Neural progenitor cell (in vitro differentiated cells): Measurements from ENCODE around the gene P2RY11. TPM values are rescaled to one million over a fixed set of nuclear protein-coding genes. Genes with fewer than 3 reads are reported as not detected.

ENCODE experiments used
- DNase-seq: peaks from one replicate; pipeline ENCODE4 v3.0.0-alpha.2; 2016; ENCODE audit warnings: low spot score
- H2AFZ ChIP-seq: fragments of 200-600 bp; sonication (generic); replicated peaks from 2 replicates; pipeline ENCODE4 v1.6.1; 2016; ENCODE audit warnings: antibody characterized with exemption
- H3F3A ChIP-seq: fragments of 200-600 bp; sonication (generic); 2 replicates; pipeline ENCODE4 v1.6.1; 2016; ENCODE audit warnings: antibody characterized with exemption, low read depth
- H3K27ac ChIP-seq: fragments of 200-600 bp; sonication (generic); 2 replicates; pipeline ENCODE4 v1.5.1; 2016; ENCODE audit warnings: mild to moderate bottlenecking
- H3K27me3 ChIP-seq: fragments of 200-600 bp; sonication (generic); 2 replicates; pipeline ENCODE4 v1.6.1; 2016; ENCODE audit warnings: mild to moderate bottlenecking, moderate library complexity
- H3K36me3 ChIP-seq: fragments of 200-600 bp; sonication (generic); 2 replicates; pipeline ENCODE4 v1.5.1; 2016
- H3K4me1 ChIP-seq: fragments of 200-600 bp; sonication (generic); 2 replicates; pipeline ENCODE4 v1.6.1; 2016; ENCODE audit warnings: mixed run types
- H3K4me2 ChIP-seq: fragments of 200-600 bp; sonication (generic); 2 replicates; pipeline ENCODE4 v1.6.1; 2016
- H3K4me3 ChIP-seq: fragments of 200-600 bp; sonication (generic); 2 replicates; pipeline ENCODE4 v1.5.1; 2016
- H3K79me2 ChIP-seq: fragments of 200-600 bp; sonication (generic); 2 replicates; pipeline ENCODE4 v1.6.1; 2016; ENCODE audit warnings: low read depth
- H3K9ac ChIP-seq: fragments of 200-600 bp; sonication (generic); 2 replicates; pipeline ENCODE4 v1.6.1; 2016
- H3K9me3 ChIP-seq: fragments of 200-600 bp; sonication (generic); 2 replicates; pipeline ENCODE4 v1.5.1; 2016; ENCODE audit warnings: low read depth
- H4K20me1 ChIP-seq: fragments of 200-600 bp; sonication (generic); 2 replicates; pipeline ENCODE4 v1.6.1; 2016; ENCODE audit warnings: low read depth
- H3K27ac Mint-ChIP-seq: 3 replicates; pipeline ENCODE4 v1.8.0; 2021; ENCODE audit warnings: mixed read lengths
- H3K27me3 Mint-ChIP-seq: 2 replicates; pipeline ENCODE4 v1.8.0; 2022; ENCODE audit warnings: low read depth, mild to moderate bottlenecking, inconsistent platforms, moderate library complexity, mixed read lengths; ENCODE audit not compliant: insufficient read depth
- H3K36me3 Mint-ChIP-seq: 3 replicates; pipeline ENCODE4 v1.8.0; 2021; ENCODE audit warnings: mixed read lengths
- H3K4me1 Mint-ChIP-seq: 3 replicates; pipeline ENCODE4 v1.8.0; 2021; ENCODE audit warnings: mixed read lengths
- H3K4me3 Mint-ChIP-seq: 3 replicates; pipeline ENCODE4 v1.8.0; 2021; ENCODE audit warnings: mild to moderate bottlenecking, moderate library complexity, mixed read lengths
- H3K9me3 Mint-ChIP-seq: 3 replicates; pipeline ENCODE4 v1.8.0; 2020; ENCODE audit warnings: mixed read lengths
- EZH2 ChIP-seq: fragments of 200-600 bp; sonication (generic); IDR thresholded peaks from 2 replicates; pipeline ENCODE4 v1.6.1; 2017; ENCODE audit warnings: antibody characterized with exemption, mild to moderate bottlenecking, moderate library complexity
- EZH2phosphoT487 ChIP-seq: fragments of 200-600 bp; sonication (generic); IDR thresholded peaks from 2 replicates; pipeline ENCODE4 v1.6.1; 2017; ENCODE audit warnings: antibody characterized with exemption
- total RNA-seq: library from RNA; depleted of rRNA; stranded (reverse); fragments of >200 nt; gene quantifications from 2 replicates; pipeline ENCODE4 v1.2.3, GENCODE V29; 2015; ENCODE audit warnings: low replicate concordance
- TF ChIP-seq, protein P1 (sequence below): fragments of 200-600 bp; sonication (generic); IDR thresholded peaks from 2 replicates; pipeline ENCODE4 v1.5.1; 2017; ENCODE audit warnings: antibody characterized with exemption, mild to moderate bottlenecking

Gene P2RY11
- total RNA-seq, 1 donor from 2014 or later = not detected

GRCh38 chr19:10069046-10069445 lies 42.4 kb upstream of the P2RY11 start:
- TF ChIP-seq, protein P1, sequence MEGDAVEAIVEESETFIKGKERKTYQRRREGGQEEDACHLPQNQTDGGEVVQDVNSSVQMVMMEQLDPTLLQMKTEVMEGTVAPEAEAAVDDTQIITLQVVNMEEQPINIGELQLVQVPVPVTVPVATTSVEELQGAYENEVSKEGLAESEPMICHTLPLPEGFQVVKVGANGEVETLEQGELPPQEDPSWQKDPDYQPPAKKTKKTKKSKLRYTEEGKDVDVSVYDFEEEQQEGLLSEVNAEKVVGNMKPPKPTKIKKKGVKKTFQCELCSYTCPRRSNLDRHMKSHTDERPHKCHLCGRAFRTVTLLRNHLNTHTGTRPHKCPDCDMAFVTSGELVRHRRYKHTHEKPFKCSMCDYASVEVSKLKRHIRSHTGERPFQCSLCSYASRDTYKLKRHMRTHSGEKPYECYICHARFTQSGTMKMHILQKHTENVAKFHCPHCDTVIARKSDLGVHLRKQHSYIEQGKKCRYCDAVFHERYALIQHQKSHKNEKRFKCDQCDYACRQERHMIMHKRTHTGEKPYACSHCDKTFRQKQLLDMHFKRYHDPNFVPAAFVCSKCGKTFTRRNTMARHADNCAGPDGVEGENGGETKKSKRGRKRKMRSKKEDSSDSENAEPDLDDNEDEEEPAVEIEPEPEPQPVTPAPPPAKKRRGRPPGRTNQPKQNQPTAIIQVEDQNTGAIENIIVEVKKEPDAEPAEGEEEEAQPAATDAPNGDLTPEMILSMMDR = no peak
- TF ChIP-seq EZH2 (no peak), EZH2phosphoT487 (no peak)
- no peaks in the 10 kb centered on the region for H4K20me1 ChIP-seq
- H3K27me3 Mint-ChIP-seq = peaks cover 23% of the 10 kb centered on the region

GRCh38 chr19:10070730-10071446 lies 40.6 kb upstream of the P2RY11 start:
- H3K27ac ChIP-seq = no peak overlapping the region
- Mint-ChIP-seq H3K36me3 (no peaks in the 10 kb centered on the region), H3K4me3 (no peak overlapping the region), H3K9me3 (peaks cover 6% of the 10 kb centered on the region), H3K4me1 (no peaks in the 10 kb centered on the region), H3K27ac (no peak overlapping the region), H3K27me3 (peaks cover 23% of the 10 kb centered on the region)
- H3K4me3 ChIP-seq = no peak overlapping the region
- no peak overlapping the region for H2AFZ ChIP-seq
- TF ChIP-seq EZH2phosphoT487 (no peak), EZH2 (no peak)
- TF ChIP-seq, protein P1 = no peak
- H3K4me2 ChIP-seq = no peak overlapping the region
- H3K9ac ChIP-seq = no peak overlapping the region
- H3K79me2 ChIP-seq = no peaks in the 10 kb centered on the region
- no peaks in the 10 kb centered on the region for H3K4me1 ChIP-seq
- peaks cover under 1% of the 10 kb centered on the region for H3K27me3 ChIP-seq
- DNase-seq = peak; percentile 39
- no peaks in the 10 kb centered on the region for H3K9me3 ChIP-seq
- H3F3A ChIP-seq = no peaks in the 10 kb centered on the region
- H4K20me1 ChIP-seq = no peaks in the 10 kb centered on the region
- H3K36me3 ChIP-seq = no peaks in the 10 kb centered on the region

More at GRCh38 chr19:10069046-10069445, 42.4 kb upstream of the P2RY11 start:
- no peak overlapping the region for H3K27ac Mint-ChIP-seq
- Histone ChIP-seq H3K4me1 (no peaks in the 10 kb centered on the region), H3K4me2 (no peak overlapping the region), H3K27ac (no peak overlapping the region), H3K27me3 (peaks cover 3% of the 10 kb centered on the region), H2AFZ (no peak overlapping the region), H3F3A (no peaks in the 10 kb centered on the region), H3K36me3 (no peaks in the 10 kb centered on the region), H3K79me2 (no peaks in the 10 kb centered on the region), H3K9me3 (no peaks in the 10 kb centered on the region), H3K9ac (no peak overlapping the region), H3K4me3 (no peak overlapping the region)
- no peaks in the 10 kb centered on the region for H3K9me3 Mint-ChIP-seq
- no peak for DNase-seq
- no peak overlapping the region for H3K4me3 Mint-ChIP-seq
- no peaks in the 10 kb centered on the region for H3K36me3 Mint-ChIP-seq
- H3K4me1 Mint-ChIP-seq = no peaks in the 10 kb centered on the region

GRCh38 chr19:10074153-10074552 lies 37.3 kb upstream of the P2RY11 start:
- Histone ChIP-seq H3K4me2 (no peak overlapping the region), H4K20me1 (no peaks in the 10 kb centered on the region), H3K9ac (no peak overlapping the region), H3K9me3 (no peaks in the 10 kb centered on the region), H3K79me2 (no peaks in the 10 kb centered on the region), H3K4me3 (no peak overlapping the region), H3K27me3 (peaks cover 32% of the 10 kb centered on the region), H3K36me3 (no peaks in the 10 kb centered on the region), H3K4me1 (no peaks in the 10 kb centered on the region), H3F3A (no peaks in the 10 kb centered on the region), H2AFZ (no peak overlapping the region), H3K27ac (no peak overlapping the region)
- Mint-ChIP-seq H3K9me3 (peaks cover 6% of the 10 kb centered on the region), H3K4me3 (no peak overlapping the region), H3K4me1 (no peaks in the 10 kb centered on the region), H3K27ac (no peak overlapping the region), H3K36me3 (no peaks in the 10 kb centered on the region), H3K27me3 (peaks cover 30% of the 10 kb centered on the region)
- no peak for TF ChIP-seq EZH2phosphoT487
- TF ChIP-seq, protein P1 = peak; percentile 52
- TF ChIP-seq EZH2 = no peak
- peak; percentile 44 for DNase-seq
